ENCODE measurements around the gene MSMB. TPM values are rescaled to one million over a fixed set of nuclear protein-coding genes. Genes with fewer than 3 reads are reported as not detected.

Gene MSMB
- total and polyA plus RNA-seq, 2 of the 8 experiments (the other 6 are each of a cell fraction or from before 2014, with no cell fraction given): not detected

GRCh38 chr10:46037107-46037825, 8.8 kb downstream of the MSMB start (continued):
- TF ChIP-seq MAFK (IDR thresholded peaks at IDR 0.05; ENCODE audit: low read depth, low read length) (no peak), CHD7 (IDR thresholded peaks at IDR 0.05; ENCODE audit: insufficient replicate concordance, low read length) (no peak), JUN (IDR thresholded peaks at IDR 0.05; ENCODE audit: low read depth, low read length) (no peak), BCL11A (IDR thresholded peaks at IDR 0.05; ENCODE audit: low read depth in 2 of 2, low read length in 2 of 2) (no peak), CEBPB (IDR thresholded peaks at IDR 0.05; ENCODE audit: low read depth, low read length) (no peak), E2F6 (IDR thresholded peaks at IDR 0.05) (no peak), PHF8 (conservative IDR thresholded peaks at IDR 0.05; ENCODE audit: low read depth, low read length) (no peak), EP300 (IDR thresholded peaks at IDR 0.05; ENCODE audit: borderline replicate concordance in 1 of 2, low read depth in 2 of 2, low read length in 2 of 2) (no peak)

Measured in H1 (cell line).